Keratinocyte (primary cell): ENCODE data around the gene TMEM242. TPM values are rescaled to one million over a fixed set of nuclear protein-coding genes. Genes with fewer than 3 reads are reported as not detected.

ENCODE experiments used
- DNase-seq: peaks from one replicate; pipeline ENCODE4 v3.0.0-alpha.2; 2011; ENCODE audit warnings: low read depth, missing footprints, low spot score
- FAIRE-seq: peaks from 2 replicates; lab custom pipeline; 2011; peaks lifted over from hg19 to GRCh38; lab: Jason Lieb, UNC
- H2AFZ ChIP-seq: 2 replicates; pipeline ENCODE4 v1.6.0; 2012; ENCODE audit warnings: low read length, control low read depth, inconsistent platforms; ENCODE audit not compliant: control insufficient read depth
- H3K27ac ChIP-seq: 2 replicates; pipeline ENCODE4 v1.5.1; 2011; ENCODE audit warnings: low read length; ENCODE audit not compliant: control insufficient read depth, insufficient read depth
- H3K27me3 ChIP-seq: 3 replicates; pipeline ENCODE4 v1.6.0; 2011; ENCODE audit warnings: low read length; ENCODE audit not compliant: control insufficient read depth, insufficient read depth; ENCODE audit errors: extremely low read depth
- H3K36me3 ChIP-seq, 2 experiments: 2 replicates in 1 of 2; 3 replicates in 1 of 2; pipeline ENCODE4 v1.5.1; 2011; ENCODE audit warnings: low read length in 2 of 2, mild to moderate bottlenecking in 1 of 2; ENCODE audit not compliant: control insufficient read depth in 2 of 2, insufficient read depth in 2 of 2; ENCODE audit errors: extremely low read depth in 1 of 2
- H3K4me1 ChIP-seq: 3 replicates; pipeline ENCODE4 v1.5.1; 2011; ENCODE audit warnings: low read length; ENCODE audit not compliant: control insufficient read depth, insufficient read depth; ENCODE audit errors: extremely low read depth
- H3K4me2 ChIP-seq: 3 replicates; pipeline ENCODE4 v1.6.0; 2011; ENCODE audit warnings: low read depth, low read length; ENCODE audit not compliant: control insufficient read depth, insufficient read depth; ENCODE audit errors: extremely low read depth
- H3K4me3 ChIP-seq, 3 experiments: fragments of 200-600 bp in 1 of 3; sonication (generic) in 1 of 3; 2 replicates in 2 of 3; 3 replicates in 1 of 3; pipeline ENCODE4 v1.5.1; 2011 to 2016; ENCODE audit warnings: low read length in 3 of 3, mild to moderate bottlenecking in 3 of 3, control low read depth in 2 of 3, inconsistent platforms in 1 of 3, low read depth in 1 of 3, mixed read lengths in 1 of 3, mixed run types in 1 of 3, moderate library complexity in 1 of 3; ENCODE audit not compliant: control insufficient read depth in 2 of 3, insufficient read depth in 2 of 3; ENCODE audit errors: extremely low read depth in 1 of 3
- H3K79me2 ChIP-seq: 2 replicates; pipeline ENCODE4 v1.6.0; 2012; ENCODE audit warnings: low read length; ENCODE audit not compliant: control insufficient read depth, insufficient read depth
- H3K9ac ChIP-seq: 3 replicates; pipeline ENCODE4 v1.6.0; 2011; ENCODE audit warnings: low read length; ENCODE audit not compliant: control insufficient read depth, insufficient read depth; ENCODE audit errors: extremely low read depth
- H3K9me1 ChIP-seq: 3 replicates; pipeline ENCODE4 v1.6.0; 2011; ENCODE audit warnings: low read length; ENCODE audit not compliant: control insufficient read depth, insufficient read depth; ENCODE audit errors: extremely low read depth
- H3K9me3 ChIP-seq: 2 replicates; pipeline ENCODE4 v1.5.1; 2012; ENCODE audit warnings: low read depth, low read length; ENCODE audit not compliant: control insufficient read depth
- H4K20me1 ChIP-seq: 3 replicates; pipeline ENCODE4 v1.6.0; 2011; ENCODE audit warnings: low read length; ENCODE audit not compliant: control insufficient read depth, insufficient read depth; ENCODE audit errors: extremely low read depth
- CTCF ChIP-seq, 3 experiments: IDR thresholded peaks in 1 of 3; conservative IDR thresholded peaks in 1 of 3; optimal IDR thresholded peaks in 1 of 3; 2 replicates in 2 of 3; 3 replicates in 1 of 3; pipeline versions ENCODE3 to v1.5.1; 2011; ENCODE audit warnings: low read length in 3 of 3, mild to moderate bottlenecking in 3 of 3, moderate library complexity in 2 of 3, control low read depth in 1 of 3, inconsistent platforms in 1 of 3; ENCODE audit not compliant: insufficient read depth in 2 of 3; ENCODE audit errors: extremely low read depth in 1 of 3
- EZH2 ChIP-seq: IDR thresholded peaks from one replicate; pipeline ENCODE4 v1.6.1; 2012; ENCODE audit warnings: inconsistent platforms, mild to moderate bottlenecking, low read length, moderate library complexity
- dilution Hi-C: fragments of 300-500 bp; cut with MboI; formaldehyde crosslinking; loops from one replicate; pipeline ENCODE4 v1.7.0; 2020; ENCODE audit warnings: low sequenced_read_pairs; ENCODE audit not compliant: extremely low pct_ligation_motif_present
- polyA plus RNA-seq, 5 experiments: library from polyadenylated mRNA; depleted of rRNA in 3 of 5; stranded (reverse) in 3 of 5; stranded (forward) in 1 of 5; unstranded in 1 of 5; fragments of >200 nt; gene quantifications; 1 replicate in 1 of 5; 2 replicates in 3 of 5; 3 replicates in 1 of 5; pipeline versions ENCODE4 v1.2.1 to v1.2.3, GENCODE V29; 2011 to 2012; ENCODE audit warnings: missing spikeins in 2 of 5, low read depth in 1 of 5, low replicate concordance in 1 of 5

TMEM242 gene
- polyA plus RNA-seq, 1 donor (not counting 4 experiments of a cell fraction or from before 2014, with no cell fraction given): 11.0 TPM

GRCh38 chr6:157271441-157271840 is 51.9 kb downstream of the TMEM242 start:
- Histone ChIP-seq H3K36me3 (no peaks in the 10 kb centered on the region), H3K4me2 (no peak overlapping the region), H3K79me2 (no peaks in the 10 kb centered on the region), H2AFZ (no peak overlapping the region), H3K9me1 (no peaks in the 10 kb centered on the region), H3K27me3 (no peaks in the 10 kb centered on the region), H3K4me1 (peaks cover 8% of the 10 kb centered on the region), H3K27ac (no peak overlapping the region), H4K20me1 (no peaks in the 10 kb centered on the region), H3K9me3 (no peaks in the 10 kb centered on the region), H3K9ac (no peak overlapping the region), H3K4me3 (no peak overlapping the region)
- DNase-seq (no peak), FAIRE-seq (no peak)
- dilution Hi-C loops: no loop called here
- TF ChIP-seq EZH2 (no peak), CTCF (optimal IDR thresholded peaks at IDR 0.05 in 1 of 3, IDR thresholded peaks at IDR 0.05 in 1 of 3, conservative IDR thresholded peaks at IDR 0.05 in 1 of 3; ENCODE audit: extremely low read depth in 1 of 3, insufficient read depth in 2 of 3, low read length in 3 of 3) (no peak)

- FAIRE-seq: no peak
Observed at GRCh38 chr6:157270916-157271315, 52.4 kb downstream of the TMEM242 start.

More at GRCh38 chr6:157270916-157271315, 52.4 kb downstream of the TMEM242 start:
- H3K27me3 ChIP-seq: no peaks in the 10 kb centered on the region
- no peak overlapping the region for H3K27ac ChIP-seq
- H3K79me2 ChIP-seq: no peaks in the 10 kb centered on the region
- dilution Hi-C loops: no loop called here
- no peak for DNase-seq
- no peaks in the 10 kb centered on the region for H3K36me3 ChIP-seq
- H3K9ac ChIP-seq: no peak overlapping the region
- no peak overlapping the region for H2AFZ ChIP-seq
- TF ChIP-seq CTCF (optimal IDR thresholded peaks at IDR 0.05 in 1 of 3, IDR thresholded peaks at IDR 0.05 in 1 of 3, conservative IDR thresholded peaks at IDR 0.05 in 1 of 3; ENCODE audit: extremely low read depth in 1 of 3, insufficient read depth in 2 of 3, low read length in 3 of 3): no peak
- TF ChIP-seq EZH2: no peak
- H3K4me3 ChIP-seq: no peak overlapping the region
- no peaks in the 10 kb centered on the region for H4K20me1 ChIP-seq
- H3K9me1 ChIP-seq: no peaks in the 10 kb centered on the region
- no peaks in the 10 kb centered on the region for H3K9me3 ChIP-seq
- peaks cover 8% of the 10 kb centered on the region for H3K4me1 ChIP-seq
- H3K4me2 ChIP-seq: no peak overlapping the region
